ENCODE measurements around the gene NUP37. TPM values are rescaled to one million over a fixed set of nuclear protein-coding genes. Genes with fewer than 3 reads are reported as not detected.

Gene NUP37
- total and polyA plus RNA-seq, 9 of the 15 experiments (the other 6 are each of a cell fraction or from before 2014, with no cell fraction given): 72.2 to 429 (median 170) TPM

GRCh38 chr12:102119674-102120563 lies at the start of gene NUP37, which contains the start of gene PARPBP (continued):
- no peak for TF ChIP-seq ZNF318 (IDR thresholded peaks at IDR 0.05; ENCODE audit: borderline replicate concordance in 1 of 2, low read depth in 1 of 2)
- TF ChIP-seq ZBTB11 (CRISPR knock-in tag; IDR thresholded peaks at IDR 0.05): peak in 2 of 3 experiments; percentile 25 to 94; a peak in 3 of 6 replicates
- no peak for TF ChIP-seq ZBTB8A (IDR thresholded peaks at IDR 0.05; ENCODE audit: partially characterized antibody)
- TF ChIP-seq RNF219 (CRISPR knock-in tag; IDR thresholded peaks at IDR 0.05): no peak
- no peak for TF ChIP-seq MTF1 (CRISPR knock-in tag; IDR thresholded peaks at IDR 0.05; ENCODE audit: borderline replicate concordance)
